HepG2 (cell line): ENCODE data around the gene VPS18. TPM values are rescaled to one million over a fixed set of nuclear protein-coding genes. Genes with fewer than 3 reads are reported as not detected.

Experiments used
- AGO2 ChIP-seq: fragments of 200-400 bp; formaldehyde crosslinking; optimal IDR thresholded peaks from 2 replicates; pipeline ENCODE3; 2017; ENCODE audit warnings: mild to moderate bottlenecking, low read depth, low read length, moderate library complexity
- BRD4 ChIP-seq: sonication (generic); formaldehyde crosslinking; IDR thresholded peaks from 2 replicates; pipeline ENCODE4 v1.4.0; 2020; ENCODE audit warnings: missing genetic modification reagents
- ISX ChIP-seq: sonication (generic); formaldehyde crosslinking; conservative IDR thresholded peaks from 2 replicates; pipeline ENCODE4 v1.5.0; 2020; ENCODE audit warnings: missing genetic modification reagents
- MED1 ChIP-seq: sonication (generic); formaldehyde crosslinking; IDR thresholded peaks from 2 replicates; pipeline ENCODE4 v1.4.0; 2020; ENCODE audit warnings: missing genetic modification reagents
- PITX1 ChIP-seq: sonication (generic); formaldehyde crosslinking; IDR thresholded peaks from 2 replicates; pipeline ENCODE4 v1.5.1; 2020; ENCODE audit warnings: mild to moderate bottlenecking, missing genetic modification reagents
- SAFB2 ChIP-seq: sonication (generic); formaldehyde crosslinking; IDR thresholded peaks from 2 replicates; pipeline ENCODE4 v1.5.1; 2020; ENCODE audit warnings: missing genetic modification reagents, low read depth, mild to moderate bottlenecking, borderline replicate concordance
- SMARCE1 ChIP-seq: fragments of 450-650 bp; IDR thresholded peaks from 2 replicates; pipeline ENCODE4 v1.6.1; 2017; ENCODE audit warnings: borderline replicate concordance
- SP140L ChIP-seq: sonication (generic); formaldehyde crosslinking; IDR thresholded peaks from 2 replicates; pipeline ENCODE4 v1.4.0; 2020; ENCODE audit warnings: missing genetic modification reagents, borderline replicate concordance
- TOE1 ChIP-seq: sonication (generic); formaldehyde crosslinking; IDR thresholded peaks from 2 replicates; pipeline ENCODE4 v1.4.0; 2020; ENCODE audit warnings: mild to moderate bottlenecking, missing genetic modification reagents
- ZEB1 ChIP-seq: IDR thresholded peaks from 2 replicates; pipeline ENCODE4 v1.6.1; 2012; ENCODE audit warnings: mild to moderate bottlenecking, low read depth, inconsistent platforms; ENCODE audit not compliant: insufficient replicate concordance
- polyA plus RNA-seq, 8 experiments: library from polyadenylated mRNA; depleted of rRNA in 3 of 8; stranded (reverse) in 7 of 8; unstranded in 1 of 8; fragments of >200 nt; fragmentation: Illumina TruSeq in 4 of 8; extraction: Trizol in 4 of 8; gene quantifications; 2 replicates each; pipeline versions ENCODE4 v1.2.1 to v1.2.3, GENCODE V29; 2011 to 2016; ENCODE audit warnings: low read depth in 4 of 8, missing spikeins in 1 of 8, mixed read lengths in 1 of 8; ENCODE audit not compliant: insufficient read depth in 1 of 8
- total RNA-seq, 5 experiments: library from RNA; depleted of rRNA; stranded (reverse); fragments of >200 nt; fragmentation: Illumina TruSeq; extraction: Trizol; gene quantifications; 2 replicates each; pipeline ENCODE4 v1.2.3, GENCODE V29; 2016; ENCODE audit warnings: low read depth in 1 of 5
- TF ChIP-seq, protein P1 (sequence below): IDR thresholded peaks from 2 replicates; pipeline ENCODE4 v1.6.1; 2012; ENCODE audit warnings: inconsistent platforms
- TF ChIP-seq, protein P2 (sequence below): sonication (generic); formaldehyde crosslinking; IDR thresholded peaks from 2 replicates; pipeline ENCODE4 v1.4.0; 2020; ENCODE audit warnings: mild to moderate bottlenecking, missing genetic modification reagents
- TF ChIP-seq, protein P3 (sequence below): sonication (generic); formaldehyde crosslinking; IDR thresholded peaks from 2 replicates; pipeline ENCODE4 v1.4.0; 2020; ENCODE audit warnings: low read depth, mild to moderate bottlenecking, missing genetic modification reagents
- TF ChIP-seq, protein P4 (sequence below), 2 experiments: sonication (generic) in 1 of 2; formaldehyde crosslinking in 1 of 2; IDR thresholded peaks; 2 replicates each; pipeline versions ENCODE4 v1.5.1 to v1.6.1; 2011 to 2020; ENCODE audit warnings: borderline replicate concordance in 1 of 2, low read depth in 1 of 2, low read length in 1 of 2, mild to moderate bottlenecking in 1 of 2, missing genetic modification reagents in 1 of 2, moderate library complexity in 1 of 2
- TF ChIP-seq, protein P5 (sequence below): IDR thresholded peaks from 2 replicates; pipeline ENCODE4 v1.6.1; 2016; ENCODE audit warnings: missing compliant biosample characterization, missing genetic modification reagents, borderline replicate concordance
- TF ChIP-seq, protein P6 (sequence below): sonication (generic); formaldehyde crosslinking; IDR thresholded peaks from 2 replicates; pipeline ENCODE4 v1.5.1; 2020; ENCODE audit warnings: missing genetic modification reagents, mild to moderate bottlenecking, borderline replicate concordance

Gene VPS18
- total and polyA plus RNA-seq, 2 of the 13 experiments (the other 11 are each of a cell fraction or from before 2014, with no cell fraction given) = 5.8 to 17.0 TPM

DNA sequence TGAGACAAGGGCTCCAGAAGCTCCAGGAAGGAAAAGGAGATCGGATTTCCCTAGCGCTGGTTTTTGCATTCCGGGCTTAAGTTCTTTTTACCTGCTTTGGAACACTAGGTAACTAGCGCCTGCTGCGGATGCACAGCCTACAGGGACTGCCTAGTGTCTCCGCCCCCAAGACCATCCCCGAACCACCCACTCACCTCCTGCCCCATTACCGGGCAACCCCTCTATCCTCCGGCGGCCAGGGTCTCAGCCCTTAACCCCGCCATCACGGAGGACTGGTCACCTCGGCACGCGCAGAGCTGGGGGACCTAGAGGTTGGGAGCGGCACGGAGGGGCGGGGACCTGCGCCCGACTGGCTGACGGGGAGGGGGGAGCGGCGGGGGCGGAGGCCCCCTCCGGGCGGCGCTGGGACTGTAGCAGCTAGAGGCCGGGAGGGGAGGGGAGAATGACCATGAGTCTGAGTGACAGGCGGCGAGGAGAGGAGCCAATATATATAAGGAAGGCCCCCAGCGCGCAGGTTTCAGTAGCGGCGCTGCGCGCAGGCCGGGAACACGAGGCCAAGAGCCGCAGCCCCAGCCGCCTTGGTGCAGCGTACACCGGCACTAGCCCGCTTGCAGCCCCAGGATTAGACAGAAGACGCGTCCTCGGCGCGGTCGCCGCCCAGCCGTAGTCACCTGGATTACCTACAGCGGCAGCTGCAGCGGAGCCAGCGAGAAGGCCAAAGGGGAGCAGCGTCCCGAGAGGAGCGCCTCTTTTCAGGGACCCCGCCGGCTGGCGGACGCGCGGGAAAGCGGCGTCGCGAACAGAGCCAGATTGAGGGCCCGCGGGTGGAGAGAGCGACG is 34.8 kb downstream of the VPS18 start, which contains the start of gene DLL4 (continued):
- TF ChIP-seq AGO2 (peak; percentile 6), BRD4 (CRISPR knock-in tag) (no peak), SP140L (no peak), ISX (CRISPR knock-in tag) (no peak), ZEB1 (no peak), MED1 (no peak), TOE1 (no peak), SMARCE1 (no peak), SAFB2 (no peak), PITX1 (CRISPR knock-in tag) (no peak; the same call in 1 of the 2 replicates)
- TF ChIP-seq, protein P1, sequence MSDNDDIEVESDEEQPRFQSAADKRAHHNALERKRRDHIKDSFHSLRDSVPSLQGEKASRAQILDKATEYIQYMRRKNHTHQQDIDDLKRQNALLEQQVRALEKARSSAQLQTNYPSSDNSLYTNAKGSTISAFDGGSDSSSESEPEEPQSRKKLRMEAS = peak; percentile 31
- TF ChIP-seq, protein P2, sequence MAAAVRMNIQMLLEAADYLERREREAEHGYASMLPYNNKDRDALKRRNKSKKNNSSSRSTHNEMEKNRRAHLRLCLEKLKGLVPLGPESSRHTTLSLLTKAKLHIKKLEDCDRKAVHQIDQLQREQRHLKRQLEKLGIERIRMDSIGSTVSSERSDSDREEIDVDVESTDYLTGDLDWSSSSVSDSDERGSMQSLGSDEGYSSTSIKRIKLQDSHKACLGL (CRISPR knock-in tag) = no peak; the same call in 1 of the 2 replicates
- TF ChIP-seq, protein P3, sequence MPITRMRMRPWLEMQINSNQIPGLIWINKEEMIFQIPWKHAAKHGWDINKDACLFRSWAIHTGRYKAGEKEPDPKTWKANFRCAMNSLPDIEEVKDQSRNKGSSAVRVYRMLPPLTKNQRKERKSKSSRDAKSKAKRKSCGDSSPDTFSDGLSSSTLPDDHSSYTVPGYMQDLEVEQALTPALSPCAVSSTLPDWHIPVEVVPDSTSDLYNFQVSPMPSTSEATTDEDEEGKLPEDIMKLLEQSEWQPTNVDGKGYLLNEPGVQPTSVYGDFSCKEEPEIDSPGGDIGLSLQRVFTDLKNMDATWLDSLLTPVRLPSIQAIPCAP = no peak
- TF ChIP-seq, protein P4, sequence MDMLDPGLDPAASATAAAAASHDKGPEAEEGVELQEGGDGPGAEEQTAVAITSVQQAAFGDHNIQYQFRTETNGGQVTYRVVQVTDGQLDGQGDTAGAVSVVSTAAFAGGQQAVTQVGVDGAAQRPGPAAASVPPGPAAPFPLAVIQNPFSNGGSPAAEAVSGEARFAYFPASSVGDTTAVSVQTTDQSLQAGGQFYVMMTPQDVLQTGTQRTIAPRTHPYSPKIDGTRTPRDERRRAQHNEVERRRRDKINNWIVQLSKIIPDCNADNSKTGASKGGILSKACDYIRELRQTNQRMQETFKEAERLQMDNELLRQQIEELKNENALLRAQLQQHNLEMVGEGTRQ (IDR thresholded peaks at IDR 0.05; ENCODE audit: low read depth, low read length) = no peak
- TF ChIP-seq, protein P4 (CRISPR knock-in tag; IDR thresholded peaks at IDR 0.05; ENCODE audit: borderline replicate concordance) = no peak
- TF ChIP-seq, protein P5, sequence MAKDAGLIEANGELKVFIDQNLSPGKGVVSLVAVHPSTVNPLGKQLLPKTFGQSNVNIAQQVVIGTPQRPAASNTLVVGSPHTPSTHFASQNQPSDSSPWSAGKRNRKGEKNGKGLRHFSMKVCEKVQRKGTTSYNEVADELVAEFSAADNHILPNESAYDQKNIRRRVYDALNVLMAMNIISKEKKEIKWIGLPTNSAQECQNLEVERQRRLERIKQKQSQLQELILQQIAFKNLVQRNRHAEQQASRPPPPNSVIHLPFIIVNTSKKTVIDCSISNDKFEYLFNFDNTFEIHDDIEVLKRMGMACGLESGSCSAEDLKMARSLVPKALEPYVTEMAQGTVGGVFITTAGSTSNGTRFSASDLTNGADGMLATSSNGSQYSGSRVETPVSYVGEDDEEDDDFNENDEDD = peak; percentile 14; the same call in 1 of the 2 replicates
- TF ChIP-seq, protein P6, sequence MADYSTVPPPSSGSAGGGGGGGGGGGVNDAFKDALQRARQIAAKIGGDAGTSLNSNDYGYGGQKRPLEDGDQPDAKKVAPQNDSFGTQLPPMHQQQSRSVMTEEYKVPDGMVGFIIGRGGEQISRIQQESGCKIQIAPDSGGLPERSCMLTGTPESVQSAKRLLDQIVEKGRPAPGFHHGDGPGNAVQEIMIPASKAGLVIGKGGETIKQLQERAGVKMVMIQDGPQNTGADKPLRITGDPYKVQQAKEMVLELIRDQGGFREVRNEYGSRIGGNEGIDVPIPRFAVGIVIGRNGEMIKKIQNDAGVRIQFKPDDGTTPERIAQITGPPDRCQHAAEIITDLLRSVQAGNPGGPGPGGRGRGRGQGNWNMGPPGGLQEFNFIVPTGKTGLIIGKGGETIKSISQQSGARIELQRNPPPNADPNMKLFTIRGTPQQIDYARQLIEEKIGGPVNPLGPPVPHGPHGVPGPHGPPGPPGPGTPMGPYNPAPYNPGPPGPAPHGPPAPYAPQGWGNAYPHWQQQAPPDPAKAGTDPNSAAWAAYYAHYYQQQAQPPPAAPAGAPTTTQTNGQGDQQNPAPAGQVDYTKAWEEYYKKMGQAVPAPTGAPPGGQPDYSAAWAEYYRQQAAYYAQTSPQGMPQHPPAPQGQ (CRISPR knock-in tag) = no peak
